22Rv1 (cell line): ENCODE results near the gene IRGC.

Experiments used
- H3K27ac ChIP-seq: fragments of 450-650 bp; 2 replicates; pipeline ENCODE4 v1.5.1; 2017
- ZFX ChIP-seq: fragments of 450-650 bp; IDR thresholded peaks from 2 replicates; pipeline ENCODE4 v1.6.1; 2017; ENCODE audit warnings: antibody characterized with exemption, borderline replicate concordance
- TF ChIP-seq, protein P1 (sequence below): fragments of 450-650 bp; IDR thresholded peaks from 2 replicates; pipeline ENCODE4 v1.5.1; 2017; ENCODE audit warnings: mild to moderate bottlenecking

IRGC gene

DNA sequence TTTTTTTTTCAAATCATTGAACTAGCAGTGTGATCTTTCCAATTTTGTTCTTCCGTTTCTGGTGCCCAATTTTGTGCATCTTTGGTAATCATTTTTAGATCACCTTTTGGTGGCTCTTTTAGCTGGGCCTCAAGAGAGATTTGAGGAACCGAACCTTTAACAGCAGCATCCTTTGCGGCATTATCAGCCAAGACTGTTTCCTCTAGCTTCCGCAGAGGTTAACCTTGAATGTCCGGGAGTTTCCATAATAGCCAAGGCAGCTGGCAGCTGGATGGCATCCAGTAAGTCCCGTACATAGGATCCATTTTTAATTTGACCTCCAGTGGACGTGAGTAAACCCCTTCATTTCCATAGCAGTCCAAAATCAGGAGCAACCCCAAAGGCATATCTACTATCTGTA is 9.6 kb downstream of the IRGC start:
- TF ChIP-seq ZFX: no peak
- TF ChIP-seq, protein P1, sequence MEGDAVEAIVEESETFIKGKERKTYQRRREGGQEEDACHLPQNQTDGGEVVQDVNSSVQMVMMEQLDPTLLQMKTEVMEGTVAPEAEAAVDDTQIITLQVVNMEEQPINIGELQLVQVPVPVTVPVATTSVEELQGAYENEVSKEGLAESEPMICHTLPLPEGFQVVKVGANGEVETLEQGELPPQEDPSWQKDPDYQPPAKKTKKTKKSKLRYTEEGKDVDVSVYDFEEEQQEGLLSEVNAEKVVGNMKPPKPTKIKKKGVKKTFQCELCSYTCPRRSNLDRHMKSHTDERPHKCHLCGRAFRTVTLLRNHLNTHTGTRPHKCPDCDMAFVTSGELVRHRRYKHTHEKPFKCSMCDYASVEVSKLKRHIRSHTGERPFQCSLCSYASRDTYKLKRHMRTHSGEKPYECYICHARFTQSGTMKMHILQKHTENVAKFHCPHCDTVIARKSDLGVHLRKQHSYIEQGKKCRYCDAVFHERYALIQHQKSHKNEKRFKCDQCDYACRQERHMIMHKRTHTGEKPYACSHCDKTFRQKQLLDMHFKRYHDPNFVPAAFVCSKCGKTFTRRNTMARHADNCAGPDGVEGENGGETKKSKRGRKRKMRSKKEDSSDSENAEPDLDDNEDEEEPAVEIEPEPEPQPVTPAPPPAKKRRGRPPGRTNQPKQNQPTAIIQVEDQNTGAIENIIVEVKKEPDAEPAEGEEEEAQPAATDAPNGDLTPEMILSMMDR: no peak
- no peak overlapping the region for H3K27ac ChIP-seq

DNA sequence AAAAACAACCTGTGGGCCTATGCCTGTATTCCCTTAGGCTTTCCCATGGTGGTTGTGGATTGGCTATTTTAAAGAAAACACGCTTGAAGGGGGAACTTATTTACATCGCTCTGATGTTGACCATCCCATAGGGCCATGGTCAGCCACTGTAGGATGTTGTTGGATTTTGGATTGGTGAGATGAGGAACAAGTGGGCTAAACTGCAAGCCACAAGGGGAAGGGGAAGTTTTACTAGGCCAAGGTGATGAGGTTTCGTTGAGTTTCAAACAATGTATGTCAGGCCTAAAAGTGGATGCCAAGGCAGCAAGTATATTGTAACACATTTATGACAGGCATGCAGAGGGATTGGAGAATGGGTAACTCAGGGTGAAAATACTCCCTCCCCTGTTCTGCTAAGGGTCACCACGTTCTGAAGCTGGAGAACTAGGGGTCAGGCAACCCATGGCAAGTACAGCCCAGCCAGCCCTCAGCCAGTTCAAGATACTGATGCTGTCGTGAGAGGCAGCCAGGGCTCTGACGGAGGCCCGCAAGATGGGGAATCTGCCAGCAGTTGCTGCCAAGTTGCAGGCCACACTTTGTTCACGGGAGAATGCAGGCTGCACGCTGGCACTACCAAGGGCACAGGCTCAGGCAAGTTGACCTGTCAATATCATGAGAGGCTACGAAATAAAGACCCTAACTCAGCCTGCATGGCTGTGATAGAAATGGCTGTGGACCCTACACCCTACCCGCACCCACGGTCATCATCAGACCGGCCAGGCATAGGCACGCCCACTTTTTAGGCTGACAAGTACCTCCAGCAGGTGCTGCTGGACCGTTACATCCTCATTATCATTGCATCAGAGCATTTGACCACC is 11.1 kb downstream of the IRGC start:
- no peak overlapping the region for H3K27ac ChIP-seq
- TF ChIP-seq, protein P1: no peak
- TF ChIP-seq ZFX: no peak

DNA sequence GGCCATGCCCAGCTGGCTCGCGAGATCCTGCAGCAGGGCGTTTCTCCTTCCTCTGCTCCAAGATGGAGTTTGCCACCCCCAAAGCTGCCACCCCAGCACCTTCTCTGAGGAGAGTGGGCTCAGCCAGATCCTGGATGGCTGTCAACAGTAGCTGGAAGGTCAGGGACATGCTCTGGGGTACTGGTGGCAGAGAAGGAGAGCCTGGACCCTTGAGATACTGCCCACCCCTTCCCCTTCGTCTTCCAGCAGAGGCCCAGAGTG is 11.6 kb downstream of the IRGC start:
- H3K27ac ChIP-seq: no peak overlapping the region
- TF ChIP-seq, protein P1: no peak
- TF ChIP-seq ZFX: no peak

DNA sequence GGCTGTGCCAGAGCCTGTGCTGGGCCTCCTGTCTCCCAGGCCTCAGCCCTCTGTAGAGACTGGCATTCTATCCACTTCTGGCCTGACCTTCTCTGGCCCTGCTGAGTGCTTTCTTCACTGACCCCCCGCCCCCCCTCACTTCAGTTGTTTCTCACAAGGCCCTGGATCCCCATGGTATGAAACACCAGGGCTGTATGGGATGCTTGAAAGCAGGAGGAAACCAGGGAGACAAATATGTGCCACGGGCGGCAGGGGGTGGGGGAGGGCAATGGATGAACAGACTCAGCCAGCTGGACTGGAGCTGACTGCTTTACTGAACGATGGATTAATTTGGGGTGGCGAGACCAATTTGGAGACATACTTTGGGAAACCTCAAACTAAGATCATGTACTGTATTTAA is 14.0 kb downstream of the IRGC start:
- no peak overlapping the region for H3K27ac ChIP-seq
- TF ChIP-seq, protein P1: no peak
- TF ChIP-seq ZFX: no peak

DNA sequence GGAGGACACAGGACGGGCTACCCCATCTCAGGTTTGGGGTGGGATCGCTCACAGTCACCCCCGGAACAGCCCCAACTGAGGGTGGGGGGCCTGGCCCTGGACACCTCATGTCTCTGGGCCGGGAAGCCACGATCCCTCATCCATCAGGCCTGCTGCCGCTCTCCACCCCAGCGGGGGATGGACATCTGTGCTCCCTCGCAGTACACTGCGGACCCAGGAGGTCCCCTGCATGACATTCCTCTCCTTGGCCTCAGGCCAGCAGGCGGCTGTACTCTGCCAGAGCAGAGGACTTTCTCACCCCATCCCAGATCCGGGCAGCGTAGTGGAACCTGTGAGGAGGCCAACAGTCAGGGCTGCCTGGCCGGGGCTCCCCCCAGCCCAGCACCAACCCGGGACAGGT is 15.5 kb downstream of the IRGC start:
- H3K27ac ChIP-seq: no peak overlapping the region
- TF ChIP-seq, protein P1: no peak
- TF ChIP-seq ZFX: no peak

DNA sequence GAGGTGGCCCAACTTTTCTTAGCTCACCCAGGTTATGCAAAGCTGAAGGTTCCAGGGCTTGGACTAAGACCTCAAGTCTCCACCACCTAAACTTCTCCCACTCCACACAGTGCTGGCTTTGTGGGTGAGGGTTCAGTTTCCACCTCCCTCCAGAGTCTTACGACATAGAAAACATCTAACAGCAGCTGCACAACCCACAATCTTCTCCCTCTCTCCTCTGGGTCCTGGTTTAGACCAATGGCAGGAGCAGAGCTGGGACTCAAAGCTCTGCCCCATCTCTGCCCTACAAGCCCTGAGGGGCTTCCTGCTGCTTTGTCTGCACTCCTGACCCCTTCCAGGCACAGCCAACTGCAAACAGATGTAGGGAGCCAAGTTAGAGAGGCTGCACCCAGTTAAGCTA is 16.0 kb downstream of the IRGC start:
- TF ChIP-seq ZFX: no peak
- TF ChIP-seq, protein P1: no peak
- H3K27ac ChIP-seq: no peak overlapping the region

DNA sequence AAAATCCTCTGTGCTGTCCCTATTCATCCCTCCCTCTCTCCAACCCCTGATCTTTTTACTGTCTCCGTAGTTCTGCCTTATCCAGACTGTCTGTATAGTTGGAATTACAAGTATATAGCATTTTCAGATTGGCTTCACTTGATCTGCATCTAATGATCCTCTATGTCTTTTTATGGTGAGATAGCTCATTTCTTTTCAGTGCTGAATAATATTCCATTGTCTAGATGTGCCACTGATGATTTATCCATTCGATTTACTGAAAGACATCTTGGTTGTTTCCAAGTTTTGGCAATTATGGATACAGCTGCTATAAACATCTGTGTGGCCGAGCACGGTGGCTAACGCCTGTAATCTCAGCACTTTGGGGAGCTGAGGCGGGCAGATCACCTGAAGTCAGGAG is 19.1 kb downstream of the IRGC start:
- TF ChIP-seq ZFX: no peak
- TF ChIP-seq, protein P1: no peak
- no peak overlapping the region for H3K27ac ChIP-seq
